IMR-90 (cell line): ENCODE data around the gene CCSER1. TPM values are rescaled to one million over a fixed set of nuclear protein-coding genes. Genes with fewer than 3 reads are reported as not detected.

ENCODE experiments used
- ATAC-seq: fragments of 200-7000 bp; cut with Tn5 transposase; 2 replicates; pipeline ENCODE4 v1.9.1; 2020; ENCODE audit warnings: low read depth, mild to moderate bottlenecking, moderate library complexity
- BruUV-seq: library from RNA; stranded (reverse); fragments of 400-500 nt; replicated peaks from 2 replicates; lab custom pipeline; 2021; lab: Mats Ljungman, UMichigan
- CTCF ChIA-PET: fragments of 300-600 bp; formaldehyde crosslinking; extraction: SDS; loops from one replicate; lab custom pipeline; 2021; ENCODE audit warnings: antibody characterized with exemption; lab: Yijun Ruan, JAX
- POLR2A ChIA-PET: fragments of 300-600 bp; sonication (Branson Sonifier 250); formaldehyde crosslinking; loops from one replicate; lab custom pipeline; 2022; ENCODE audit warnings: antibody characterized with exemption; ENCODE audit not compliant: unreplicated experiment; lab: Charles Lee
- DNase-seq: peaks from one replicate; pipeline ENCODE4 v3.0.0; 2013
- H2AFZ ChIP-seq: replicated peaks from 2 replicates; pipeline ENCODE3; 2013; ENCODE audit warnings: low read length, mild to moderate bottlenecking; ENCODE audit not compliant: poor library complexity
- H2AK5ac ChIP-seq: 2 replicates; pipeline ENCODE4 v1.6.1; 2013; ENCODE audit warnings: low read depth, low read length, inconsistent platforms
- H2AK9ac ChIP-seq: replicated peaks from 2 replicates; pipeline ENCODE3; 2013; ENCODE audit warnings: mild to moderate bottlenecking, low read depth, low read length, moderate library complexity; ENCODE audit not compliant: poor library complexity
- H2BK120ac ChIP-seq: 2 replicates; pipeline ENCODE4 v1.6.1; 2013; ENCODE audit warnings: low read depth, low read length, inconsistent platforms
- H2BK15ac ChIP-seq: 3 replicates; pipeline ENCODE4 v1.6.1; 2013; ENCODE audit warnings: low read depth, low read length, inconsistent platforms
- H2BK20ac ChIP-seq: 2 replicates; pipeline ENCODE4 v1.6.1; 2013; ENCODE audit warnings: low read depth, mild to moderate bottlenecking, inconsistent platforms, low read length, moderate library complexity
- H2BK5ac ChIP-seq: 2 replicates; pipeline ENCODE4 v1.6.1; 2013; ENCODE audit warnings: mild to moderate bottlenecking, low read depth, low read length, inconsistent platforms; ENCODE audit not compliant: poor library complexity, severe bottlenecking
- H3K14ac ChIP-seq: replicated peaks from 2 replicates; pipeline ENCODE4 v1.6.1; 2013; ENCODE audit warnings: low read depth, low read length, inconsistent platforms
- H3K18ac ChIP-seq: 2 replicates; pipeline ENCODE4 v1.6.1; 2013; ENCODE audit warnings: low read depth, low read length, control low read depth
- H3K23ac ChIP-seq: 2 replicates; pipeline ENCODE4 v1.6.1; 2013; ENCODE audit warnings: low read depth, low read length, inconsistent platforms
- H3K27ac ChIP-seq: 2 replicates; pipeline ENCODE4 v1.5.1; 2013; ENCODE audit warnings: mild to moderate bottlenecking, control low read depth, low read length; ENCODE audit not compliant: insufficient read depth
- H3K27me3 ChIP-seq: 2 replicates; pipeline ENCODE4 v1.6.1; 2013; ENCODE audit warnings: low read length; ENCODE audit not compliant: control insufficient read depth, insufficient read depth
- H3K36me3 ChIP-seq: 2 replicates; pipeline ENCODE4 v1.6.1; 2013; ENCODE audit warnings: low read length, mixed read lengths; ENCODE audit not compliant: control insufficient read depth, insufficient read depth
- H3K4ac ChIP-seq: 2 replicates; pipeline ENCODE4 v1.6.1; 2013; ENCODE audit warnings: low read depth, low read length, inconsistent platforms
- H3K4me1 ChIP-seq: 2 replicates; pipeline ENCODE4 v1.6.1; 2013; ENCODE audit warnings: low read length, mixed read lengths; ENCODE audit not compliant: control insufficient read depth, insufficient read depth
- H3K4me2 ChIP-seq: 2 replicates; pipeline ENCODE4 v1.6.1; 2013; ENCODE audit warnings: low read depth, mild to moderate bottlenecking, control low read depth, low read length, moderate library complexity
- H3K4me3 ChIP-seq: 2 replicates; pipeline ENCODE4 v1.5.1; 2013; ENCODE audit warnings: low read depth, mild to moderate bottlenecking, control low read depth, low read length, moderate library complexity; ENCODE audit not compliant: insufficient read depth
- H3K56ac ChIP-seq: 2 replicates; pipeline ENCODE4 v1.6.1; 2013; ENCODE audit warnings: low read length, inconsistent platforms; ENCODE audit not compliant: insufficient read depth; ENCODE audit errors: extremely low read depth
- H3K79me1 ChIP-seq, 2 experiments: 2 replicates each; pipeline ENCODE4 v1.6.1; 2013; ENCODE audit warnings: low read length in 2 of 2, inconsistent platforms in 1 of 2, low read depth in 1 of 2
- H3K9ac ChIP-seq: 2 replicates; pipeline ENCODE4 v1.6.1; 2013; ENCODE audit warnings: low read depth, low read length, control low read depth
- H3K9me1 ChIP-seq: 2 replicates; pipeline ENCODE4 v1.6.1; 2013; ENCODE audit warnings: low read length, inconsistent platforms; ENCODE audit not compliant: insufficient read depth
- H3K9me3 ChIP-seq: 2 replicates; pipeline ENCODE4 v1.6.1; 2013; ENCODE audit warnings: low read length; ENCODE audit not compliant: control insufficient read depth, insufficient read depth
- H4K20me1 ChIP-seq: 2 replicates; pipeline ENCODE4 v1.6.1; 2013; ENCODE audit warnings: low read length, inconsistent platforms; ENCODE audit not compliant: insufficient read depth
- H4K5ac ChIP-seq: 2 replicates; pipeline ENCODE4 v1.6.1; 2013; ENCODE audit warnings: mild to moderate bottlenecking, low read depth, low read length, control low read depth
- H4K8ac ChIP-seq, 2 experiments: 2 replicates each; pipeline ENCODE4 v1.6.1; 2013; ENCODE audit warnings: low read depth in 2 of 2, low read length in 2 of 2, control low read depth in 1 of 2, inconsistent platforms in 1 of 2
- H4K91ac ChIP-seq: 2 replicates; pipeline ENCODE4 v1.6.1; 2013; ENCODE audit warnings: low read depth, low read length, inconsistent platforms; ENCODE audit not compliant: insufficient read depth
- CHD1 ChIP-seq: IDR thresholded peaks from 2 replicates; pipeline ENCODE4 v1.6.1; 2012; ENCODE audit warnings: low read depth, low read length, improper control_type of control experiment
- WGBS, 2 experiments: methylation state at CpG; one replicate each; pipeline versions ENCODE4 v1.1.5 to v1.1.7; 2013; ENCODE audit warnings: missing lambda C conversion rate in 2 of 2; ENCODE audit not compliant: insufficient read length in 1 of 2; ENCODE audit errors: extremely low coverage in 2 of 2; 5-methylcytosine and 5-hydroxymethylcytosine counted together
- dilution Hi-C: fragments of 300-500 bp; cut with HindIII; formaldehyde crosslinking; loops from one replicate; pipeline ENCODE4 v1.14.3; 2018; ENCODE audit warnings: low sequenced_read_pairs; ENCODE audit not compliant: unreplicated experiment
- in situ Hi-C: fragments of 300-500 bp; cut with MboI; formaldehyde crosslinking; loops from 3 replicates; pipeline ENCODE4 v1.14.3; 2019; ENCODE audit warnings: low sequenced_read_pairs, inconsistent platforms, mixed read lengths
- intact Hi-C: fragments of 100-400 bp; cut with micrococcal nuclease; formaldehyde crosslinking; loops from 2 replicates; pipeline ENCODE4 v1.10.0; 2022
- polyA plus RNA-seq, 3 experiments: library from polyadenylated mRNA; depleted of rRNA; stranded (reverse); fragments of >200 nt; gene quantifications; 2 replicates each; pipeline ENCODE4 v1.2.3, GENCODE V29; 2012; ENCODE audit warnings: low replicate concordance in 1 of 3
- total RNA-seq: library from RNA; depleted of rRNA; stranded (reverse); fragments of >200 nt; gene quantifications from 2 replicates; pipeline ENCODE4 v1.2.3, GENCODE V29; 2012
- TF ChIP-seq, protein P1 (sequence below): conservative IDR thresholded peaks from 2 replicates; pipeline ENCODE4 v1.5.1; 2012; ENCODE audit warnings: mild to moderate bottlenecking, low read depth, low read length, improper control_type of control experiment
- TF ChIP-seq, protein P2 (sequence below): fragments of 150-350 bp; IDR thresholded peaks from 2 replicates; pipeline ENCODE4 v1.6.1; 2016; ENCODE audit warnings: low read depth, mild to moderate bottlenecking, low read length, moderate library complexity, borderline replicate concordance

CCSER1 gene
- total and polyA plus RNA-seq, 2 of the 4 experiments (the other 2 are of a cell fraction) = not detected

DNA sequence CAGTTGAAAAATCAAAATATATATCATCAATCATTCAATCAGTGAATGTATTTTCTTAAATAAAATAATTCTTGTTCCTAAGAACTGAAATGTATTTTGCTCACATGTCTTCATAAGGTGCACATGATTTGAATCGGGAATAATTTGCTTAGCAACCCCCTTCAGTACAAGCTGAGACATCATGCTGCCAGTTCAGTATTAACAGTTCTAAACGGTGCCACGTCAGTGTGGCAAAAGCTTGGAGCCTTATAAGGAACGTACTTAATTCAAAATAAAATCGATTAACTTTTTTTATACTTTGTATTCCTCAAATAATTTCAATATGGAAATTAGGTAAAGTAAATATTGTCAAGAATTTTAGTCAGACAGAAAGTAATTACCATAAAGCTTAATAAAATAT is 287.9 kb downstream of the CCSER1 start:
- H2BK5ac ChIP-seq = no peak overlapping the region
- H3K4ac ChIP-seq = no peak overlapping the region
- ChIA-PET CTCF (no interaction called here), POLR2A (no interaction called here)
- no peaks in the 10 kb centered on the region for H3K36me3 ChIP-seq
- BruUV-seq = no TSS peak
- H3K18ac ChIP-seq = no peak overlapping the region
- no peak overlapping the region for H4K8ac ChIP-seq
- H2AK5ac ChIP-seq = no peak overlapping the region
- no peaks in the 10 kb centered on the region for H3K4me1 ChIP-seq
- H3K23ac ChIP-seq = no peak overlapping the region
- H2BK20ac ChIP-seq = no peak overlapping the region
- H4K20me1 ChIP-seq = no peaks in the 10 kb centered on the region
- no peaks in the 10 kb centered on the region for H3K9me1 ChIP-seq
- H3K9me3 ChIP-seq = no peaks in the 10 kb centered on the region
- DNase-seq (no peak), ATAC-seq (no peak)
- no peak overlapping the region for H4K91ac ChIP-seq
- no peak overlapping the region for H2BK15ac ChIP-seq
- no peak overlapping the region for H4K5ac ChIP-seq
- H3K9ac ChIP-seq = no peak overlapping the region
- WGBS, 2 experiments = no CpG with 5 or more reads among the region's 5 CpGs
- intact Hi-C loops (loop anchor here (5.0 kb wide), 1 partner anchor 1972 kb away; no protein-coding TSS in a partner anchor), in situ Hi-C loops (loop anchor here (25.0 kb wide), 1 partner anchor 1972 kb away; no protein-coding TSS in a partner anchor), dilution Hi-C loops (no loop called here)
- no peak overlapping the region for H3K4me2 ChIP-seq
- no peaks in the 10 kb centered on the region for H3K79me1 ChIP-seq
- no peak overlapping the region for H3K56ac ChIP-seq
- no peak overlapping the region for H3K14ac ChIP-seq
- H3K27me3 ChIP-seq = no peaks in the 10 kb centered on the region
- no peak overlapping the region for H3K4me3 ChIP-seq
- H2AFZ ChIP-seq = no peak overlapping the region
- H3K27ac ChIP-seq = no peak overlapping the region
- H2BK120ac ChIP-seq = no peak overlapping the region
- H2AK9ac ChIP-seq = no peak overlapping the region
- TF ChIP-seq CHD1 = no peak
- TF ChIP-seq, protein P1, sequence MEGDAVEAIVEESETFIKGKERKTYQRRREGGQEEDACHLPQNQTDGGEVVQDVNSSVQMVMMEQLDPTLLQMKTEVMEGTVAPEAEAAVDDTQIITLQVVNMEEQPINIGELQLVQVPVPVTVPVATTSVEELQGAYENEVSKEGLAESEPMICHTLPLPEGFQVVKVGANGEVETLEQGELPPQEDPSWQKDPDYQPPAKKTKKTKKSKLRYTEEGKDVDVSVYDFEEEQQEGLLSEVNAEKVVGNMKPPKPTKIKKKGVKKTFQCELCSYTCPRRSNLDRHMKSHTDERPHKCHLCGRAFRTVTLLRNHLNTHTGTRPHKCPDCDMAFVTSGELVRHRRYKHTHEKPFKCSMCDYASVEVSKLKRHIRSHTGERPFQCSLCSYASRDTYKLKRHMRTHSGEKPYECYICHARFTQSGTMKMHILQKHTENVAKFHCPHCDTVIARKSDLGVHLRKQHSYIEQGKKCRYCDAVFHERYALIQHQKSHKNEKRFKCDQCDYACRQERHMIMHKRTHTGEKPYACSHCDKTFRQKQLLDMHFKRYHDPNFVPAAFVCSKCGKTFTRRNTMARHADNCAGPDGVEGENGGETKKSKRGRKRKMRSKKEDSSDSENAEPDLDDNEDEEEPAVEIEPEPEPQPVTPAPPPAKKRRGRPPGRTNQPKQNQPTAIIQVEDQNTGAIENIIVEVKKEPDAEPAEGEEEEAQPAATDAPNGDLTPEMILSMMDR = no peak
- TF ChIP-seq, protein P2, sequence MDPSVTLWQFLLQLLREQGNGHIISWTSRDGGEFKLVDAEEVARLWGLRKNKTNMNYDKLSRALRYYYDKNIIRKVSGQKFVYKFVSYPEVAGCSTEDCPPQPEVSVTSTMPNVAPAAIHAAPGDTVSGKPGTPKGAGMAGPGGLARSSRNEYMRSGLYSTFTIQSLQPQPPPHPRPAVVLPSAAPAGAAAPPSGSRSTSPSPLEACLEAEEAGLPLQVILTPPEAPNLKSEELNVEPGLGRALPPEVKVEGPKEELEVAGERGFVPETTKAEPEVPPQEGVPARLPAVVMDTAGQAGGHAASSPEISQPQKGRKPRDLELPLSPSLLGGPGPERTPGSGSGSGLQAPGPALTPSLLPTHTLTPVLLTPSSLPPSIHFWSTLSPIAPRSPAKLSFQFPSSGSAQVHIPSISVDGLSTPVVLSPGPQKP = no peak
